Measurements from ENCODE around the gene KCNF1.

DNA sequence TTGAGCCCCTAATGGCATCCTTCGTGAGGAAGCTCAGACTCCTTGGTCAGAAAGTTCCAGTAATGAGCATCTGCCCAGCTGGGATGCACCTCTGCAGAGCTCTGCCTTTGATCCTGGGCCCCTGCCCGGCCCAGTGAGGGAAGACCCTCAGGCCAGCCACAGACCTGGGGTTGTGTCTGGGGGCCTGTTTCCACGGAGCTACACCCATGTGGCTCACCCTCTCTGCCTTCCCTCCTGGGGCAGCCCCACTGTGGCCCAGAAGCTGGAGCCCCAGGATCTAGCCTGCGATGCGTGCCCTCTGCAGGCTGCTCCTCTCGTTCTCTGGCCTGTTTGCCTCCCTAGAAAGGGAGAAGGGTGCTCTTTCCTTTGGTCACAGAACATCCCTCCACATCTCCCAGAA, 9.8 kb downstream of the KCNF1 start:
- TF ChIP-seq, protein P1, sequence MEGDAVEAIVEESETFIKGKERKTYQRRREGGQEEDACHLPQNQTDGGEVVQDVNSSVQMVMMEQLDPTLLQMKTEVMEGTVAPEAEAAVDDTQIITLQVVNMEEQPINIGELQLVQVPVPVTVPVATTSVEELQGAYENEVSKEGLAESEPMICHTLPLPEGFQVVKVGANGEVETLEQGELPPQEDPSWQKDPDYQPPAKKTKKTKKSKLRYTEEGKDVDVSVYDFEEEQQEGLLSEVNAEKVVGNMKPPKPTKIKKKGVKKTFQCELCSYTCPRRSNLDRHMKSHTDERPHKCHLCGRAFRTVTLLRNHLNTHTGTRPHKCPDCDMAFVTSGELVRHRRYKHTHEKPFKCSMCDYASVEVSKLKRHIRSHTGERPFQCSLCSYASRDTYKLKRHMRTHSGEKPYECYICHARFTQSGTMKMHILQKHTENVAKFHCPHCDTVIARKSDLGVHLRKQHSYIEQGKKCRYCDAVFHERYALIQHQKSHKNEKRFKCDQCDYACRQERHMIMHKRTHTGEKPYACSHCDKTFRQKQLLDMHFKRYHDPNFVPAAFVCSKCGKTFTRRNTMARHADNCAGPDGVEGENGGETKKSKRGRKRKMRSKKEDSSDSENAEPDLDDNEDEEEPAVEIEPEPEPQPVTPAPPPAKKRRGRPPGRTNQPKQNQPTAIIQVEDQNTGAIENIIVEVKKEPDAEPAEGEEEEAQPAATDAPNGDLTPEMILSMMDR (conservative IDR thresholded peaks at IDR 0.05 in 1 of 2, IDR thresholded peaks at IDR 0.05 in 1 of 2; ENCODE audit: low read depth in 1 of 2, low read length in 2 of 2) = no peak
- TF ChIP-seq EZH2 (IDR thresholded peaks at IDR 0.05; ENCODE audit: low read length, missing control alignments) = no peak
